22Rv1 (cell line): ENCODE data around the gene ASIP.

Source experiments
- ZFX ChIP-seq: fragments of 450-650 bp; IDR thresholded peaks from 2 replicates; pipeline ENCODE4 v1.6.1; 2017; ENCODE audit warnings: antibody characterized with exemption, borderline replicate concordance
- TF ChIP-seq, protein P1 (sequence below): fragments of 450-650 bp; IDR thresholded peaks from 2 replicates; pipeline ENCODE4 v1.5.1; 2017; ENCODE audit warnings: mild to moderate bottlenecking

DNA sequence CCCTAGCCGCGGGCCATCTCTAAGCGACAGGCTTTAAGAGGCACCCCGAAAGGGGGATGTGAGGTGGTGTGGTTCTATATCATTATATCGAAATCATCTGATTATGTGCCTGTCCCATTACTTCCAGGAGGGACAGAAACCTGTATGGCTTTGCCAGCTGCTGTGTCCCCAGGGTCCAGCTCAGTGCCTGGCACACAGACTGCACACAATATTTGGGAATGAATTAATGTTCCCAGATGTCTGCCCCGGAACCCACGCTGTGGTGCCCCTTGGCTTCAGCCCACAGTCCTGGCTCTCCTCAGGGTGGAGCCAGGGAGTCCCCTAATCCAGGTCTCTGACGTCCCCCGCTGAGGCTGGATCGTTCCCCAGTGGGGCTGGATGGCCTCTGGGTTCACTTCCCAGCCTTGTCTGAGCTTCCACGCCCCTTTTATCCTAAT, 70.8 kb downstream of the ASIP start:
- TF ChIP-seq, protein P1, sequence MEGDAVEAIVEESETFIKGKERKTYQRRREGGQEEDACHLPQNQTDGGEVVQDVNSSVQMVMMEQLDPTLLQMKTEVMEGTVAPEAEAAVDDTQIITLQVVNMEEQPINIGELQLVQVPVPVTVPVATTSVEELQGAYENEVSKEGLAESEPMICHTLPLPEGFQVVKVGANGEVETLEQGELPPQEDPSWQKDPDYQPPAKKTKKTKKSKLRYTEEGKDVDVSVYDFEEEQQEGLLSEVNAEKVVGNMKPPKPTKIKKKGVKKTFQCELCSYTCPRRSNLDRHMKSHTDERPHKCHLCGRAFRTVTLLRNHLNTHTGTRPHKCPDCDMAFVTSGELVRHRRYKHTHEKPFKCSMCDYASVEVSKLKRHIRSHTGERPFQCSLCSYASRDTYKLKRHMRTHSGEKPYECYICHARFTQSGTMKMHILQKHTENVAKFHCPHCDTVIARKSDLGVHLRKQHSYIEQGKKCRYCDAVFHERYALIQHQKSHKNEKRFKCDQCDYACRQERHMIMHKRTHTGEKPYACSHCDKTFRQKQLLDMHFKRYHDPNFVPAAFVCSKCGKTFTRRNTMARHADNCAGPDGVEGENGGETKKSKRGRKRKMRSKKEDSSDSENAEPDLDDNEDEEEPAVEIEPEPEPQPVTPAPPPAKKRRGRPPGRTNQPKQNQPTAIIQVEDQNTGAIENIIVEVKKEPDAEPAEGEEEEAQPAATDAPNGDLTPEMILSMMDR = no peak
- no peak for TF ChIP-seq ZFX
